ENCODE measurements around the gene RBM34. TPM values are rescaled to one million over a fixed set of nuclear protein-coding genes. Genes with fewer than 3 reads are reported as not detected.

RBM34 gene
- total RNA-seq, 1 donor from 2014 or later, result 53.6 TPM

GRCh38 chr1:235108876-235109275 lies 52.2 kb downstream of the RBM34 start:
- Histone ChIP-seq H3K36me3 (peaks cover 34 to 52% of the 10 kb centered on the region in 2 donors), H3K27me3 (no peaks in the 10 kb centered on the region), H3K4me3 (no peak overlapping the region), H3K4me1 (peaks cover 0 to 2% of the 10 kb centered on the region in 2 donors), H3K27ac (no peak overlapping the region), H3K9me3 (no peaks in the 10 kb centered on the region)
- no peak for DNase-seq (ENCODE audit: low spot score in 2 of 2)
- TF ChIP-seq, protein P1, sequence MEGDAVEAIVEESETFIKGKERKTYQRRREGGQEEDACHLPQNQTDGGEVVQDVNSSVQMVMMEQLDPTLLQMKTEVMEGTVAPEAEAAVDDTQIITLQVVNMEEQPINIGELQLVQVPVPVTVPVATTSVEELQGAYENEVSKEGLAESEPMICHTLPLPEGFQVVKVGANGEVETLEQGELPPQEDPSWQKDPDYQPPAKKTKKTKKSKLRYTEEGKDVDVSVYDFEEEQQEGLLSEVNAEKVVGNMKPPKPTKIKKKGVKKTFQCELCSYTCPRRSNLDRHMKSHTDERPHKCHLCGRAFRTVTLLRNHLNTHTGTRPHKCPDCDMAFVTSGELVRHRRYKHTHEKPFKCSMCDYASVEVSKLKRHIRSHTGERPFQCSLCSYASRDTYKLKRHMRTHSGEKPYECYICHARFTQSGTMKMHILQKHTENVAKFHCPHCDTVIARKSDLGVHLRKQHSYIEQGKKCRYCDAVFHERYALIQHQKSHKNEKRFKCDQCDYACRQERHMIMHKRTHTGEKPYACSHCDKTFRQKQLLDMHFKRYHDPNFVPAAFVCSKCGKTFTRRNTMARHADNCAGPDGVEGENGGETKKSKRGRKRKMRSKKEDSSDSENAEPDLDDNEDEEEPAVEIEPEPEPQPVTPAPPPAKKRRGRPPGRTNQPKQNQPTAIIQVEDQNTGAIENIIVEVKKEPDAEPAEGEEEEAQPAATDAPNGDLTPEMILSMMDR (IDR thresholded peaks at IDR 0.05), result no peak
- intact Hi-C loops (cut with DNase I), result loop anchor here (5.0 kb wide), 1 partner anchor 308 kb away; no protein-coding TSS in a partner anchor

GRCh38 chr1:235108185-235108593 lies 52.9 kb downstream of the RBM34 start:
- Histone ChIP-seq H3K4me3 (no peak overlapping the region), H3K27ac (no peak overlapping the region), H3K36me3 (peaks cover 30 to 45% of the 10 kb centered on the region in 2 donors), H3K27me3 (no peaks in the 10 kb centered on the region), H3K4me1 (peaks cover 0 to 2% of the 10 kb centered on the region in 2 donors), H3K9me3 (no peaks in the 10 kb centered on the region)
- TF ChIP-seq, protein P1 (IDR thresholded peaks at IDR 0.05), result no peak
- no peak for DNase-seq (ENCODE audit: low spot score in 2 of 2)
- intact Hi-C loops (cut with DNase I), result loop anchor here (5.0 kb wide), 1 partner anchor 309 kb away; no protein-coding TSS in a partner anchor

DNA sequence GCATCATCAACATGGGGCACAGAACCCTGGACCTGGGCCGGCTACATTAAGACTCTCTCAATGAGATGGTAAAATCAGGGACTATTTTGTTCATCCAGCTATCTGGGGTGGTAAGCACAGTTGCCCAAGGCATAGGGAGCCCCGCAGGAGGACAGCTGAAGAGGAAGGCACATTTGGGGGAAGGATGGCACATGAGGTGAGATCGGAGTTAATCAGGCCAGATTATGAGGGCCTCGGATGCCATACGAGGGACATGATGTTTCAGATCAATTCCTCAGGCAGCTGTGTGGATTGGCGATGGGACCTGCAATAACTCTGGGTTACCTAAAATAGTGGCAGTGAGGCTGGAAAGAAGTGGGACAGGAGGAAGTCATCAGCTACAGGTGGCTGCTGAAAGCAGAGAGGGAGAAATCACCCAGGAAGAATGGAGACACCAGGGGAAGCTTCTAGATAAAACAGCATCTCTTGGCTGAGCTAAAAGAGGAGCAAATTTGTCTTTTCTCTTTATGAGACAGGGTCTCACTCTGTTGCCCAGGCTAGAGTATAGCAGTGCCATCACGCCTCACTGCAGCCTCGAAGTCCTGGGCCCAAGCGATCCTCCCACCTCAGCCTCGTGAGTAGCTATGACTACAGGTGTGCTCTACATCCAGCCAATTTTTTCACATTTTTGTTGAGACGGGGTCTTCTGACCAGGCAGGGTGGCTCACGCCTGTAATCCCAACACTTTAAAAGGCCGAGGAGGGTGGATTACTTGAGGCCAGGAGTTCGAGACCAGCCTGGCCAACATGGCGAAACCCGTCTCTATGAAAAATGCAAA lies 53.5 kb downstream of the RBM34 start:
- Histone ChIP-seq H3K4me3 (no peak overlapping the region), H3K36me3 (peaks cover 28 to 39% of the 10 kb centered on the region in 2 donors), H3K27ac (no peak overlapping the region), H3K4me1 (peaks cover 0 to 2% of the 10 kb centered on the region in 2 donors), H3K9me3 (no peaks in the 10 kb centered on the region), H3K27me3 (no peaks in the 10 kb centered on the region)
- intact Hi-C loops (cut with DNase I), result loop anchor here (5.0 kb wide), 1 partner anchor 310 kb away; no protein-coding TSS in a partner anchor
- TF ChIP-seq, protein P1 (IDR thresholded peaks at IDR 0.05), result no peak
- DNase-seq (ENCODE audit: low spot score in 2 of 2), result no peak

- TF ChIP-seq, protein P1 (IDR thresholded peaks at IDR 0.05), result no peak
- Histone ChIP-seq H3K9me3 (no peaks in the 10 kb centered on the region), H3K27ac (no peak overlapping the region), H3K36me3 (peaks cover 23 to 27% of the 10 kb centered on the region in 2 donors), H3K4me1 (peaks cover 0 to 2% of the 10 kb centered on the region in 2 donors), H3K4me3 (no peak overlapping the region), H3K27me3 (no peaks in the 10 kb centered on the region)
- DNase-seq (ENCODE audit: low spot score in 2 of 2), result no peak
- intact Hi-C loops (cut with DNase I), result loop anchor here (5.0 kb wide), 1 partner anchor 311 kb away; no protein-coding TSS in a partner anchor
These were observed 54.6 kb downstream of the RBM34 start for GRCh38 chr1:235106457-235106856.

- TF ChIP-seq, protein P1 (IDR thresholded peaks at IDR 0.05), result no peak
- Histone ChIP-seq H3K4me3 (no peak overlapping the region), H3K9me3 (no peaks in the 10 kb centered on the region), H3K27ac (no peak overlapping the region), H3K27me3 (no peaks in the 10 kb centered on the region), H3K4me1 (peaks cover 0 to 2% of the 10 kb centered on the region in 2 donors), H3K36me3 (peaks cover 15 to 18% of the 10 kb centered on the region in 2 donors)
- intact Hi-C loops (cut with DNase I), result loop anchor here (2.0 to 5.0 kb wide), 2 partner anchors 23 to 312 kb away; partner anchors contain the start of gene TOMM20
- DNase-seq (ENCODE audit: low spot score in 2 of 2), result no peak
These were observed 55.7 kb downstream of the RBM34 start for GRCh38 chr1:235105051-235106043.

All from ascending aorta (tissue), 2 donors.